CD4-positive, alpha-beta memory T cell (primary cell): ENCODE results near the gene STK11. TPM values are rescaled to one million over a fixed set of nuclear protein-coding genes. Genes with fewer than 3 reads are reported as not detected.
"Not testable (repeated sequence)": the region's sequence is repeated elsewhere in the genome, so short reads cannot be mapped to it uniquely, and the experiment has no call there.

Experiments
- CTCF ChIA-PET: fragments of 350-600 bp; sonication (Branson Sonifier 250); formaldehyde crosslinking; loops from one replicate; lab custom pipeline; 2021; ENCODE audit warnings: inconsistent platforms; ENCODE audit not compliant: partially characterized antibody; lab: Charles Lee
- POLR2A ChIA-PET: fragments of 350-600 bp; sonication (Branson Sonifier 250); formaldehyde crosslinking; loops from one replicate; lab custom pipeline; 2021; ENCODE audit not compliant: partially characterized antibody; lab: Charles Lee
- DNase-seq, 5 donors: peaks; one replicate each; pipeline versions ENCODE4 v3.0.0 to v3.0.0-alpha.2; 2020 to 2022; ENCODE audit warnings: mixed read lengths in 1 of 5
- H3K27ac ChIP-seq: one replicate; pipeline ENCODE4 v1.7.0; 2013; ENCODE audit warnings: low read depth, low read length
- H3K27me3 ChIP-seq: 2 replicates; pipeline ENCODE4 v1.7.0; 2013; ENCODE audit warnings: mild to moderate bottlenecking, low read length, moderate library complexity; ENCODE audit not compliant: insufficient read depth
- H3K36me3 ChIP-seq: 2 replicates; pipeline ENCODE4 v1.7.0; 2013; ENCODE audit warnings: mild to moderate bottlenecking, low read length, moderate library complexity; ENCODE audit not compliant: insufficient read depth
- H3K4me1 ChIP-seq: 2 replicates; pipeline ENCODE4 v1.7.0; 2013; ENCODE audit warnings: mild to moderate bottlenecking, low read length, moderate library complexity; ENCODE audit not compliant: insufficient read depth
- H3K4me3 ChIP-seq, 2 donors: one replicate each; pipeline ENCODE4 v1.7.0; 2013; ENCODE audit warnings: low read length in 2 of 2, mild to moderate bottlenecking in 1 of 2
- H3K9me3 ChIP-seq, 2 donors: one replicate each; pipeline ENCODE4 v1.7.0; 2013; ENCODE audit warnings: low read length in 2 of 2, control low read depth in 1 of 2; ENCODE audit not compliant: control insufficient read depth in 1 of 2
- H3K27ac Mint-ChIP-seq, 7 donors: one replicate each; pipeline ENCODE4 v1.8.0; 2020 to 2021; ENCODE audit warnings: mixed read lengths in 7 of 7, mild to moderate bottlenecking in 6 of 7, inconsistent platforms in 3 of 7, moderate library complexity in 3 of 7
- H3K27me3 Mint-ChIP-seq, 2 donors: one replicate each; pipeline ENCODE4 v1.8.0; 2020 to 2021; ENCODE audit warnings: mixed read lengths in 2 of 2
- H3K36me3 Mint-ChIP-seq, 2 donors: one replicate each; pipeline ENCODE4 v1.8.0; 2020 to 2021; ENCODE audit warnings: mixed read lengths in 2 of 2, inconsistent platforms in 1 of 2, mild to moderate bottlenecking in 1 of 2
- H3K4me1 Mint-ChIP-seq, 4 donors: one replicate each; pipeline ENCODE4 v1.8.0; 2020 to 2021; ENCODE audit warnings: mixed read lengths in 4 of 4, mild to moderate bottlenecking in 1 of 4
- H3K4me3 Mint-ChIP-seq, 8 donors: one replicate each; pipeline ENCODE4 v1.8.0; 2020 to 2021; ENCODE audit warnings: mixed read lengths in 8 of 8, mild to moderate bottlenecking in 7 of 8, moderate library complexity in 6 of 8, inconsistent platforms in 3 of 8
- H3K9me3 Mint-ChIP-seq, 8 donors: one replicate each; pipeline ENCODE4 v1.8.0; 2020 to 2021; ENCODE audit warnings: mixed read lengths in 8 of 8, mild to moderate bottlenecking in 5 of 8, inconsistent platforms in 3 of 8, moderate library complexity in 1 of 8
- intact Hi-C: fragments of 100-400 bp; cut with micrococcal nuclease; formaldehyde crosslinking; loops from one replicate; pipeline ENCODE4 v1.15.1; 2023
- polyA plus RNA-seq, 2 donors: library from polyadenylated mRNA; unstranded; fragments of 300-500 nt; fragmentation: Illumina TruSeq; gene quantifications; one replicate each; pipeline ENCODE4 v1.2.3, GENCODE V29; 2021
- total RNA-seq, 2 experiments: library from RNA; stranded (reverse); gene quantifications; one replicate each; pipeline ENCODE4 v1.2.3, GENCODE V29; 2021

The STK11 gene
- total and polyA plus RNA-seq, 4 experiments from 2014 or later = 11.0 to 114 (median 77.6) TPM

- Mint-ChIP-seq H3K36me3 (peaks cover 0 to 5% of the 10 kb centered on the region in 2 donors), H3K9me3 (no peaks in the 10 kb centered on the region), H3K27me3 (peaks cover 0 to 3% of the 10 kb centered on the region in 2 donors), H3K4me3 (peak overlapping the region in 7 of 8 donors; percentile 41 to 86 (median 74)), H3K27ac (peak overlapping the region; percentile 85 to 98 (median 94)), H3K4me1 (peaks cover 6 to 42% (median 25%) of the 10 kb centered on the region in 4 donors)
- Histone ChIP-seq H3K36me3 (no peaks in the 10 kb centered on the region), H3K27ac (peak overlapping the region; percentile 36), H3K27me3 (no peaks in the 10 kb centered on the region), H3K4me1 (peaks cover 59% of the 10 kb centered on the region), H3K4me3 (no peak overlapping the region), H3K9me3 (no peaks in the 10 kb centered on the region)
- ChIA-PET POLR2A (interaction anchor here (0.7 to 10.1 kb wide), 18 partner anchors 9 to 447 kb away, joined by 3 to 650 read pairs (median 5); partner anchors contain the start of genes CIRBP, CNN2, FAM174C and GPX4), CTCF (interaction anchor here (0.6 to 5.3 kb wide), 20 partner anchors 9 to 225 kb away, joined by 3 to 364 read pairs (median 4); partner anchors contain the start of genes CIRBP and FAM174C)
- intact Hi-C loops = loop anchor here (1.0 to 10.0 kb wide), 3 partner anchors 22 to 449 kb away; partner anchors contain the start of gene PTBP1
- peak; percentile 83 to 87 (median 84) for DNase-seq
Measured at GRCh38 chr19:1243768-1244692, 38.5 kb downstream of the STK11 start.

DNA sequence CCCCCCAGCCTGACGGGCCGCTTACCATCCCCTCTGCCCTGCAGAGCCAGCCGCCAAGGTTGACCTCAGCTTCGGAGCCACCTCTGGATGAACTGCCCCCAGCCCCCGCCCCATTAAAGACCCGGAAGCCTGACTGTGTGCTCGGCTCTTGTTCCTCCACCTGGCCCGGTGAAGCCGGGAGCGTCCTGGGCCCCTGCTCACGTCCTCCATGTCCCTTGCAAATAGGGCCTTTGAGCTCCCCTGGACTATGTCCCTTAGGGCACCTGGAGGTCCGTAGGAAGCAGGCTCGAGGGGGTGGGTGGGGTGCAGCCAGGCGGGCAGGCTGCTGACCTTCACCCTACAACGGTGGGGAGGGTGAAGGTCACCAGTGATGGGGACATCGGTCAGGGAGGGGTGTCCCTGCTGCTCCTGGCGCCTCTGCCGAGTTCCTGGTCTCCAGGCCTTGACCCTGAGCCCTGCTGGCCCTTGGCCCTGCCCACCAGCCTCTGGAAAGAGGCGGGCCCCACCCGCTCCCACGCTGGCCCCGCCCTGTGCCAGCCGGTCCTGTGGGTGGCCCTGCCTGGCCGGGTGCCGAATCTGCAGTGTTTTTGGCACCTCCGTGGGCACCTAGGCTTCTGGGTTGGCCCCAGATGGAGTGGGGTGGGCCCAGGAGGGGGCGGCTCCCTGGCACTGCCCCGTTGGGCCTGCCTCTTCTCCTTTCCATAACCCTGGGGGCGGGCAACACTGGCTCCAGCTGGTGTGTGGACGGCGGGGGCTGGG lies 39.3 kb downstream of the STK11 start:
- H3K27me3 ChIP-seq = no peaks in the 10 kb centered on the region
- no peak for DNase-seq
- peaks cover 0 to 2% (median 0%) of the 10 kb centered on the region in 8 donors for H3K9me3 Mint-ChIP-seq
- intact Hi-C loops = loop anchor here (1.0 to 10.0 kb wide), 3 partner anchors 21 to 450 kb away; partner anchors contain the start of gene PTBP1
- ChIA-PET POLR2A (interaction anchor here (0.9 to 10.1 kb wide), 15 partner anchors 8 to 448 kb away, joined by 3 to 650 read pairs (median 6); partner anchors contain the start of genes CIRBP, CNN2, FAM174C and GPX4), CTCF (interaction anchor here (0.6 to 5.3 kb wide), 20 partner anchors 8 to 225 kb away, joined by 3 to 364 read pairs (median 4); partner anchors contain the start of genes CIRBP and FAM174C)
- H3K4me3 ChIP-seq = no peak overlapping the region
- H3K36me3 ChIP-seq = no peaks in the 10 kb centered on the region
- H3K27ac ChIP-seq = peak overlapping the region; percentile 36
- H3K27ac Mint-ChIP-seq = peak overlapping the region; percentile 85 to 95 (median 94)
- peaks cover 6 to 35% (median 22%) of the 10 kb centered on the region in 4 donors for H3K4me1 Mint-ChIP-seq
- peaks cover 3 to 6% of the 10 kb centered on the region in 2 donors for H3K36me3 Mint-ChIP-seq
- peaks cover 0 to 3% of the 10 kb centered on the region in 2 donors for H3K27me3 Mint-ChIP-seq
- H3K4me3 Mint-ChIP-seq = peak overlapping the region in 7 of 8 donors; percentile 41 to 86 (median 74)
- H3K4me1 ChIP-seq = peaks cover 55% of the 10 kb centered on the region
- H3K9me3 ChIP-seq = no peaks in the 10 kb centered on the region

DNA sequence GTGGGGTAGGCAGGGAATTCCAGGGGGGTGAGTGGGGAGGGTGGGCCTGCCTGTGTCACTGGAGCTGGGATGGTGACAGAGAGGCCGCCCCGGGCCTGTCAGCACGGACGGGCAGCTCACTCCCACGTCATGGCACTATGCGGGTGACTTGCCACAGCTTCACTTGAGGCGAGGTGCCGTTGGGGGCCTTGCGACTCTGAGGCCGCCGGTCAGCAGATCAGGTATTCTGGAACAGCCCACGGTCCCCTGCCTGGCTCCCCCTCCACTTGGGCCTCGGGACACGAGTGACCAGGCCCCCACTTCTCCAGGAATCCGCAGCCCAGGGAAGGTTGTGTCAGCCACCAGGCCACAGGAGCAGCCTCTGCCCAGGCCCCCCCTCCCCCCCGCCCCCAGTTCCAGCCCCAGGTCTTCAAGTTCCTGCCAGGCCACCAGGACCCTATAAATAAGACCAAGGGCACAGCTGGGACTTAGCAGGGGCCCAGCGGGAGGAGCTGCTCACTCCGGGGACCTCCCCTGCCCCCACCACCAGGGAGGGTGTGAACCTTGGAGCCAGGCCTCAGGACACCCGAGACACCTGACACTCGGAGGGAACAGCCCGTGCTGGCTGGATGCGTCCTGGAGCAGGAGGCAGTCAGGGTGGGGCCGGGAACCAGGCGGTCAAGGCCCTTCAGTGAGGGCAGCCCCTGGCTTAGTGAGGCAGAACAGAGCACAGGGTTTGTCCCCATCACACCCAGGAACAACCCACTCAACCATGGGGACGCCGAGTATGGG lies 40.1 kb downstream of the STK11 start:
- Histone ChIP-seq H3K4me3 (no peak overlapping the region), H3K4me1 (peaks cover 52% of the 10 kb centered on the region), H3K9me3 (no peaks in the 10 kb centered on the region), H3K27me3 (no peaks in the 10 kb centered on the region), H3K27ac (no peak overlapping the region), H3K36me3 (no peaks in the 10 kb centered on the region)
- intact Hi-C loops = loop anchor here (10.0 kb wide), 1 partner anchor 451 kb away; the partner anchor contains the start of gene PTBP1
- H3K27me3 Mint-ChIP-seq = peaks cover 0 to 3% of the 10 kb centered on the region in 2 donors
- H3K36me3 Mint-ChIP-seq = peaks cover 4 to 6% of the 10 kb centered on the region in 2 donors
- POLR2A ChIA-PET = interaction anchor here (2.1 to 10.1 kb wide), 4 partner anchors 18 to 216 kb away, joined by 9 to 650 read pairs (median 32); partner anchors contain the start of genes CIRBP and FAM174C
- H3K27ac Mint-ChIP-seq = peak overlapping the region in 2 of 7 donors; percentile 13 to 81
- peaks cover 6 to 32% (median 22%) of the 10 kb centered on the region in 4 donors for H3K4me1 Mint-ChIP-seq
- H3K4me3 Mint-ChIP-seq = peak overlapping the region in 1 of 8 donors; percentile 20
- DNase-seq = no peak
- peaks cover 0 to 2% (median 0%) of the 10 kb centered on the region in 8 donors for H3K9me3 Mint-ChIP-seq
- CTCF ChIA-PET = interaction anchor here (1.0 to 5.3 kb wide), 3 partner anchors 19 to 31 kb away, joined by 4 to 364 read pairs (median 31); partner anchors contain the start of gene CIRBP

- peak overlapping the region in 3 of 8 donors; percentile 39 to 54 (median 45) for H3K4me3 Mint-ChIP-seq
Measured at GRCh38 chr19:1246265-1247087, 40.9 kb downstream of the STK11 start.

DNA sequence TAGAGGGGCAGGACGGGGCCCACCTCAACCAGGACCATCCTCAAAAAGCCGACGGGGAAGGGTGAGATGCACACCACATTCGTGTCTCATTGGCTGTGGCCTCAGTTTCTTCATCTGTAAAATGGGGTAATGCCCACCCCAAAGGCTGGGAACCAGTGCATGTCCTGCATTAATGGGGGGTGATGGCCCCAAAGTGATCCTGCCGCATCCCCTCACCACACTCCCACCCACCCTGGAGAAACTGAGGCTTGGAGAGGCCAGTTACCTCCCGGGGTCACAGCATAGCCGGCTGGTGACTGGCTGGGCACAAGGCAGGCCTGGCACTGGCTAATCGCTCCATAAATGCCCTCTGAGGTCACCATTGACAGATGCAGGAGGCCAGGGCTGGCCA lies 42.2 kb downstream of the STK11 start:
- no peaks in the 10 kb centered on the region for H3K27me3 ChIP-seq
- no peak for DNase-seq
- POLR2A ChIA-PET = interaction anchor here (10.1 kb wide), 1 partner anchor 16 kb away, joined by 650 read pairs; the partner anchor contains the start of gene CIRBP
- H3K4me1 Mint-ChIP-seq = peaks cover 2 to 26% (median 9%) of the 10 kb centered on the region in 4 donors
- CTCF ChIA-PET = interaction anchor here (5.3 kb wide), 1 partner anchor 17 kb away, joined by 364 read pairs; the partner anchor contains the start of gene CIRBP
- peaks cover 36% of the 10 kb centered on the region for H3K4me1 ChIP-seq
- no peaks in the 10 kb centered on the region for H3K27me3 Mint-ChIP-seq
- peak overlapping the region; percentile 92 for H3K27ac ChIP-seq
- H3K9me3 Mint-ChIP-seq = peaks cover 0 to 6% (median 0%) of the 10 kb centered on the region in 8 donors
- peak overlapping the region in 6 of 7 donors; percentile 42 to 90 (median 78) for H3K27ac Mint-ChIP-seq
- peaks cover 6 to 14% of the 10 kb centered on the region in 2 donors for H3K36me3 Mint-ChIP-seq
- no peaks in the 10 kb centered on the region for H3K9me3 ChIP-seq
- intact Hi-C loops = loop anchor here (10.0 kb wide), 1 partner anchor 453 kb away; the partner anchor contains the start of gene PTBP1
- H3K4me3 ChIP-seq = peak overlapping the region in 1 of 2 donors; percentile 77
- peak overlapping the region in 4 of 8 donors; percentile 35 to 83 (median 44) for H3K4me3 Mint-ChIP-seq
- H3K36me3 ChIP-seq = no peaks in the 10 kb centered on the region

More at GRCh38 chr19:1246265-1247087, 40.9 kb downstream of the STK11 start:
- not testable (repeated sequence) for H3K27me3 Mint-ChIP-seq, H3K36me3 ChIP-seq, H3K4me3 ChIP-seq, H3K9me3 ChIP-seq, H3K9me3 Mint-ChIP-seq, H3K27ac ChIP-seq, H3K27me3 ChIP-seq, H3K36me3 Mint-ChIP-seq
- Mint-ChIP-seq H3K4me1 (peaks cover 3 to 28% (median 17%) of the 10 kb centered on the region in 4 donors), H3K27ac (peak overlapping the region in 6 of 7 donors; percentile 13 to 84 (median 71))
- DNase-seq = peak in 1 of 5 donors; percentile 46
- intact Hi-C loops = loop anchor here (10.0 kb wide), 1 partner anchor 452 kb away; the partner anchor contains the start of gene PTBP1
- ChIA-PET POLR2A (interaction anchor here (0.5 to 10.1 kb wide), 2 partner anchors 18 to 113 kb away, joined by 3 to 650 read pairs; partner anchors contain the start of gene CIRBP), CTCF (interaction anchor here (0.6 to 5.3 kb wide), 3 partner anchors 18 to 52 kb away, joined by 4 to 364 read pairs (median 4); partner anchors contain the start of gene CIRBP)
- peaks cover 44% of the 10 kb centered on the region for H3K4me1 ChIP-seq
